Measurements from ENCODE around the gene SCN2A. TPM values are rescaled to one million over a fixed set of nuclear protein-coding genes. Genes with fewer than 3 reads are reported as not detected.

SCN2A gene
- total and polyA plus RNA-seq, 10 of the 15 experiments (the other 5 are each of a cell fraction or from before 2014, with no cell fraction given), result 0.01 TPM; not detected in 8

- ATAC-seq, result no peak
- CTCF ChIA-PET, result interaction anchor here (0.9 to 5.0 kb wide), 11 partner anchors 8 to 344 kb away, joined by 3 to 26 read pairs (median 5); partner anchors contain the start of gene SCN2A
- intact Hi-C loops (cut with micrococcal nuclease; ENCODE audit: unreplicated experiment), result no loop called here
Observed at GRCh38 chr2:165434865-165435496, 195.8 kb downstream of the SCN2A start.

More at GRCh38 chr2:165434865-165435496, 195.8 kb downstream of the SCN2A start:
- in situ Hi-C loops (cut with MboI), result no loop called here
- no TSS peak for BruUV-seq (replicated peaks)
- Histone ChIP-seq H3K36me3 (ENCODE audit: control insufficient read depth in 2 of 2, insufficient read depth in 2 of 2, low read length in 1 of 2) (no peaks in the 10 kb centered on the region), H3K4me2 (ENCODE audit: control insufficient read depth, insufficient read depth) (no peak overlapping the region), H4K20me1 (ENCODE audit: control insufficient read depth, insufficient read depth) (no peaks in the 10 kb centered on the region), H3K4me1 (ENCODE audit: control insufficient read depth, insufficient read depth, low read length) (no peaks in the 10 kb centered on the region), H3K27ac (ENCODE audit: control insufficient read depth, insufficient read depth) (no peak overlapping the region), H3K79me2 (ENCODE audit: control insufficient read depth, insufficient read depth, low read length) (no peaks in the 10 kb centered on the region), H3K9ac (ENCODE audit: control insufficient read depth, insufficient read depth, low read length) (no peak overlapping the region), H3K9me3 (replicated peaks; ENCODE audit: control insufficient read depth, insufficient read depth, low read length) (no peaks in the 10 kb centered on the region), H3K27me3 (replicated peaks in 1 of 2; ENCODE audit: control insufficient read depth in 2 of 2, insufficient read depth in 2 of 2, low read length in 1 of 2) (no peaks in the 10 kb centered on the region), H2AFZ (ENCODE audit: control insufficient read depth, low read depth, low read length) (no peak overlapping the region), H3K4me3 (no peak overlapping the region)
- SMC1A ChIA-PET (ENCODE audit: uncharacterized antibody, unreplicated experiment), result interaction anchor here (1.0 to 10.1 kb wide), 14 partner anchors 10 to 440 kb away, joined by 3 to 107 read pairs (median 6); no protein-coding TSS in a partner anchor
- RAD21 ChIA-PET (ENCODE audit: unreplicated experiment), result interaction anchor here (0.8 to 3.4 kb wide), 7 partner anchors 11 to 189 kb away, joined by 3 to 16 read pairs (median 3); no protein-coding TSS in a partner anchor
- DNase-seq (ENCODE audit: low read depth, low spot score) (no peak), FAIRE-seq (no peak)
- WGBS (ENCODE audit: insufficient coverage, insufficient replicate concordance, low lambda C conversion rate, missing lambda C conversion rate), result 58% methylated on average over 1 of the region's 1 CpG
- TF ChIP-seq, protein P1, sequence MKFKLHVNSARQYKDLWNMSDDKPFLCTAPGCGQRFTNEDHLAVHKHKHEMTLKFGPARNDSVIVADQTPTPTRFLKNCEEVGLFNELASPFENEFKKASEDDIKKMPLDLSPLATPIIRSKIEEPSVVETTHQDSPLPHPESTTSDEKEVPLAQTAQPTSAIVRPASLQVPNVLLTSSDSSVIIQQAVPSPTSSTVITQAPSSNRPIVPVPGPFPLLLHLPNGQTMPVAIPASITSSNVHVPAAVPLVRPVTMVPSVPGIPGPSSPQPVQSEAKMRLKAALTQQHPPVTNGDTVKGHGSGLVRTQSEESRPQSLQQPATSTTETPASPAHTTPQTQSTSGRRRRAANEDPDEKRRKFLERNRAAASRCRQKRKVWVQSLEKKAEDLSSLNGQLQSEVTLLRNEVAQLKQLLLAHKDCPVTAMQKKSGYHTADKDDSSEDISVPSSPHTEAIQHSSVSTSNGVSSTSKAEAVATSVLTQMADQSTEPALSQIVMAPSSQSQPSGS (IDR thresholded peaks at IDR 0.05; ENCODE audit: low read length), result no peak
- TF ChIP-seq NBN (IDR thresholded peaks at IDR 0.05) (no peak), MTA2 (IDR thresholded peaks at IDR 0.05; ENCODE audit: low read depth) (no peak), MYB (IDR thresholded peaks at IDR 0.05; ENCODE audit: borderline replicate concordance, low read depth, low read length) (no peak), GABPA (IDR thresholded peaks at IDR 0.05; ENCODE audit: low read depth) (no peak), SRF (IDR thresholded peaks at IDR 0.05; ENCODE audit: low read depth in 2 of 2, low read length in 2 of 2) (no peak), STAT1 (conservative IDR thresholded peaks at IDR 0.05) (no peak), MEF2A (IDR thresholded peaks at IDR 0.05; ENCODE audit: insufficient read depth, low read depth, low read length) (no peak), YBX1 (IDR thresholded peaks at IDR 0.05) (no peak), BHLHE40 (IDR thresholded peaks at IDR 0.05; ENCODE audit: borderline replicate concordance in 1 of 2, low read depth in 2 of 2, low read length in 1 of 2) (no peak), POLR2AphosphoS5 (IDR thresholded peaks at IDR 0.05; ENCODE audit: low read length) (no peak), HDAC6 (IDR thresholded peaks at IDR 0.05; ENCODE audit: unreplicated experiment) (no peak), MEF2B (IDR thresholded peaks at IDR 0.05; ENCODE audit: partially characterized antibody, poor library complexity, severe bottlenecking) (no peak), MXI1 (IDR thresholded peaks at IDR 0.05; ENCODE audit: low read depth, low read length) (no peak), IKZF2 (IDR thresholded peaks at IDR 0.05) (no peak), LARP7 (IDR thresholded peaks at IDR 0.05) (no peak), CHD2 (IDR thresholded peaks at IDR 0.05; ENCODE audit: borderline replicate concordance, low read depth, low read length) (no peak)
- POLR2A ChIA-PET, result interaction anchor here (1.0 to 2.2 kb wide), 3 partner anchors 10 to 63 kb away, joined by 3 to 12 read pairs (median 4); no protein-coding TSS in a partner anchor
